HG03442 (cell line): ENCODE data around the gene RPL7L1.
"Not testable (repeated sequence)": the region's sequence is repeated elsewhere in the genome, so short reads cannot be mapped to it uniquely, and the experiment has no call there.

Source experiments
- ATAC-seq: cut with Tn5 transposase; IDR thresholded peaks from one replicate; pipeline ENCODE4 v1.9.1; 2021; ENCODE audit warnings: mild to moderate bottlenecking, moderate library complexity; ENCODE audit not compliant: unreplicated experiment

RPL7L1 gene

DNA sequence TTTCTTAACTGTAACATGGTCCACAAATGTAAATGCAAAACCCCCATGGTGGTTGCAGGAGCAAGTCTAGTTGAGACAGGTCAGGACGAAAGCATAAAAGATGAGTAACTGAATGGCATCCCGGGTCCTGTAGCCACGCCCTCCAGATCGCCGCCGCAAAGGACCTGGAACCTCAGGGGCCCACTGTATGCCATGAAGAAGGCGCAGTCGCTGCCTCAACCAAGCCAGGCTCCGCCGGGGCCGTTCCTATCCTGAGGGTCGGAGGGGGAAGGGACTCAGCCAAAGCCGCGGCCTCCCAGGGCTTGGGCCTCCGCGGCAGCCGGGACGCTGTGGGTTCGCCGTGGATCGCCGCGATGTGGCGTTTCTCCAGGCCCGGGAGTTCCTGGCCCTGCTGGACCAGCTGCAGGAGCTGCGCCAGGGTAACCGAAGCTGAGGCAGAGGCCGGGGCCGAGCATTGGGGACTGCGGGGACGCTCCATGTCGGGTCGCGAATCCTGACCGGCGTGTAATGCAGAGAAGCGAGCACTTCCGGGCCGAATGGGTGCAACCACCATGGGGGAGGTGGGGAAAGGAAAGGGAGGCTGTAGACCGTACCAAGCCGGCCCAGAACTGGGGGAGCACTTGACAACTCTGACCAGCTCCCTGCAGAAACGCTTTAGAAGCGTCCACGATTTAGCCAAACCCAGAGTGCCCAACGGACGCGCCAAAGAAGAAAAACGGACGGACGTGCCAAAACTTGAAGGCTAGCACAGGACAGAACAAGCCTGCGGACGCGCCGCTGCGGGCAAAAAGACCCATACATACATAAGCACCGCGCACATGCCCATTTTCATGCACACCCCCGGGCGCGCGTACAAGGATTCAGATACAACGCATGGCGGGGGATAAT lies 11.1 kb downstream of the RPL7L1 start:
- ATAC-seq = peak; percentile 85

DNA sequence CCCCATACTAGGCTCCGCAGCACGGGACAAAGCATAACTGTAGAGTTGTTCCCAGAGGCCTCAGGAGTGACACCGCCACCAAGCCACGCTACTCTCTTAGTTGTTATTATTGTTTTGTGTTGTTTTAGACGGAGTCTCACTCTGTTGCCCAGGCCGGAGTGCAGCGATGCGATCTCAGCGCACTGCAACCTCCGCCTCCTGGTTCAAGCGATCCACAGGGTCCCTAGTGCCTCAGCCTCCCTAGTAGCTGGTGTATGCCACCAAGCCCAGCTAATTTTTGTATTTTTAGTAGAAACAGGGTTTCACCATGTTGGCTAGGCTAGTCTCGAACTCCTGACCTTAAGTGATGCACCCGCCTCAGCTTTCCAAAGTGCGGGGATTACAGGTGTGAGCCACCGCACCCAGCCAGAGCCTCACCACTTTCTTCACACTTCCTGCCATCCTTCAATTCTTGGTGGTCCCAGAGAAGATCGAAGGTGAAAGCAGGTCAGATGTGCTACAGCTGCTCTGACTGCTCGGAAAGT lies 11.8 kb downstream of the RPL7L1 start:
- no peak for ATAC-seq

DNA sequence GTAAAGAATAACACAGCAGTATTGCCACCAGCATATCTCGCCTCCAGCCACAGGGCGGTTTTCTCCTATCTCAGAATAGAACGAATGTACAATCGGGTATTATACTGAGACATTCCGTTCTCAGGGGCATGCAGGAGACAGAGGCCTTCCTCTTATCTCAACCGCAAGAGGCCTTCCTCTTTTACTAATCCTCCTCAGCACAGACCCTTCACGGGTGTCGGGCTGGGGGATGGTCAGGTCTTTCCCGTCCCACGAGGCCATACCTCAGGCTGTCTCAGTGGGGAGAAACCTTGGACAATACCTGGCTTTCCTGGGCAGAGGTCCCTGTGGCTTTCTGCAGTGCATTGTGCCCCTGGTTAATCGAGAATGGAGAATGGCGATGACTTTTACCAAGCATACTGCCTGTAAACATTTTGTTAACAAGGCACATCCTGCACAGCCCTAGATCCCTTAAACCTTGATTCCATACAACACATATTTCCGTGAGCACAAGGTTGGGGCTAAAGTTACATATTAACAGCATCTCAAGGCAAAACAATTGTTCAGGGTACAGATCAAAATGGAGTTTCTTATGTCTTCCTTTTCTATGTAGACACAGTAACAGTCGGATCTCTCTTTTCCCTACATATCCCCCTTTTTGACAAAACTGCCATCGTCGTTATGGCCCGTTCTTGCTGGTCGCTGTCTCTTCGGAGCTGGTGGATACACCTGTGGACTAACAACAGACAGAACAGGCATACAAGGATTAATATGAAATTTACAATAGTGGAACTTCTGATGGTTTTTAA lies 14.8 kb downstream of the RPL7L1 start:
- ATAC-seq = not testable (repeated sequence)

DNA sequence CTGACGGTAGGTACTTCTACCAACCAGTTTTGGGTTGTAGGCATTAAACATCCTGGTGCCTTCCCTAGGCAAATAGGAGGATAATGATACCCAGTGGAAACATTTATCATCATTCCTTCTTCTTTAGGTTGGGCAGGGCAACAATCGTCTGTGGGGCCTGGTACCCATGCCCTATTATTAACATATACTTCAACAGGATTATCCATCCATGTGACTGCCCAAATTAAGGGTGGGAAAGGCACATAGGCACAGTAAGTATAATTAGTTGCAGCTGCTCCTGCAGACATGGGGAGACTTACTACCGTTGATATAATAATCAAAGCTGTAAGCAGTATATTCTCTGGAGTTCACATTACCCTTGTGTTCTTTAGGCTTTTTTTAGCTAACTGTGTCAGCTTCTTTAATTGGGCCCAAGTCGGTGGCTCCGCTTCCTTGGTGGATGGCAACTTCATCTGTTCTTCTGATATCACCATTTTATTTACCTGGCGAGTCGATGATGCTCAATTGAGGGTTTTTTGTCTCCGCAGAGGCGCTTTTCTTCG lies 16.8 kb downstream of the RPL7L1 start:
- no peak for ATAC-seq

DNA sequence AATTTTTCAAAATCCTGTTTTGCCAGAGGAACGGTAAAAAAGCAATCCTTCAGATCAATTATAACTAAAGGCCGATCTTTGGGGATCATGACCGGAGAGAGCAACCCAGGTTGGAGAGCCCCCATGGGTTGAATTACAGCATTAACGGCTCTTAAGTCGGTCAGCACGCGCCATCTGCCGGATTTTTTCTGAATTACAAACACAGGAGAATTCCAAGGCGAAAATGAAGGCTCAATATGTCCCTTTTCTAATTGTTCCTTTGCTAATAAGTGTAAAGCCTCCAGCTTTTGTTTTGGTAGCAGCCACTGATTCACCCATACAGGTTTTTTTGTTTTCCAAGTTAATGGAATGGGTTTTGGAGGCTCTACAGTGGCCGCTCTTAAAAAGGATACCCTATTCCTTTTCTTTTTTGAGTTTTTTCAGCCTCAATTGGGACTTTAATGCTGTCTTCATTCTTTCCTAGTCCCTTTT lies 19.5 kb downstream of the RPL7L1 start:
- ATAC-seq = no peak

DNA sequence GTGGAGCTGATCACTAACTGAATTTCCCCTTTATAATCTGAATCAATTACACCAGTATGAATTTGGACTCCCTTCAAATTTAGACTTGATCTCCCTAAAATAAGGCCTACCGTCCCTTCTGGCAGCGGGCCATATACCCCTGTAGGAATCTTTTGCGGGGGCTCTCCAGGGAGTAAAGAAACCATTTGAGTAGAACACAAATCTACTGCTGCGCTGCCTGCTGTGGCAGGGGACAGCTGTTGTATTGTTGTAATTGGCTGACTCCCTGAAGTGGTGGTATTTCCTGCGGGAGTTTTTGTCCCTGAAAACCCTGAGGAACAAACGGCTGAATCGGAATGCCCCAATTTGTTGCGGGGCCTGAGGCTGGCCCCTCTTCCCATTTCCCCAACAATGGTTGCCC lies 20.5 kb downstream of the RPL7L1 start:
- ATAC-seq = no peak

DNA sequence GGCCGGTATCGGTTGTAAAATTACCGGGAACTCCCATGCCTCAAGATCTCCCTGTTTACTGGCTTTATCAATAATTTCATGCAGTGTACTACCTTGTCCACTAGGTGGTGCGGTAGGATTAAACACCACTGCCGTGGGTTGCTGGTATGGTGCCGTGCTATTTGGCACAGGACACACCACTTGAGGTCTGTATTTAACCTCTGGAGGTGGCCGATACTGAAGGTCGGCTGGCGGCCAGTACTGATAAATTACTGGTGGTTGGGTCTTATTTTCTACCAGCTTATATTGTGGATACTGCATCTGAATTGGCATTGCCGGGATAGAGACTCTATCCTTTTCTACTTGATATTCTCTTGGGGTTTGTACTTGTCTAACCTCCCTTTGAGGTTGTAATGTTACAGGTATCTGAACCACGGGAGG lies 22.1 kb downstream of the RPL7L1 start:
- ATAC-seq = no peak

DNA sequence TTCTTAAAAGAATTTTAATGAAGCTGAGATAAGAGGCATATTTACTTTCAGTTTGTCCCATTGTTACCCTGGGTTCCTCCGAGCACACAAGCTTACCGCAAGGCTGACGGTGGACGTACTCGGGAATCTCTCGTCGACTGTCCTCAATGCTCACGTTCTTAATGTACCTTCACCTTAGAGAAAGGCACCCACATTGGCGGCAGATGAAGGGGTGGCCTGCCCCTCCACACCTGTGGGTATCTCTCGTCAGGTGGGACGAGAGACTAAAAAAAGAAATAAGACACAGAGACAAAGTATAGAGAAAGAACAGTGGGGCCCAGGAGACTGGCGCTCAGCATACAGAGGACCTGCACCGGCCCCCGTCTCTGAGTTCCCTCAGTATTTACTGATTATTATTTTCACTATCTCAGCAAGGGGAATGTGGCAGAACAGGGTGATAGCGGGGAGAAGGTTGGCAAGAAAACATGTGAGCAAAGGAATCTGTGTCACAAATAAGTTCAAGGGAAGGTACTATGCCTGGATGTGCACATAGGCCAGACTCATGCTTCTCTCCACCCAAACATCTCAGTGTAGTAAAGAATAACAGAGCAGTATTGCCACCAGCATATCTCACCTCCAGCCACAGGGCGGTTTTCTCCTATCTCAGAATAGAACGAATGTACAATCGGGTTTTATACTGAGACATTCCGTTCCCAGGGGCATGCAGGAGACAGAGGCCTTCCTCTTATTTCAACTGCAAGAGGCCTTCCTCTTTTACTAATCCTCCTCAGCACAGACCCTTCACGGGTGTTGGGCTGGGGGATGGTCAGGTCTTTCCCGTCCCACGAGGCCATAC lies 23.2 kb downstream of the RPL7L1 start:
- ATAC-seq = not testable (repeated sequence)

DNA sequence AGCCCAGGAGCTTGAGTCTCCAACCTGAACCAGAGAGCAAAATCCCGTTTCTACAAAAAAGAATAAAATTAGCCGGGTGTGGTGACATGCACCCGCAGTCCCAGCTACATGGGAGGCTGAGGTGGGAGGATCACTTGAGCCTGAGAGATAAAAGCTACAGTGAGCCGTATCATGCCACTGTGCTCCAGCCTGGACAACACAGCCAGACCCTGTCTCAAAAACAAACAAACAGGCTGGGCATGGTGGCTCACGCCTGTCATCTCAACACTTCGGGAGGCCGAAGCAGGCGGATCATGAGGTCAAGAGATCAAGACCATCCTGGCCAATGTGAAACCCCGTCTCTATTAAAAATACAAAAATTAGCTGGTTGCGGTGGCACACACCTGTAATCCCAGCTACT lies 25.1 kb downstream of the RPL7L1 start:
- no peak for ATAC-seq

DNA sequence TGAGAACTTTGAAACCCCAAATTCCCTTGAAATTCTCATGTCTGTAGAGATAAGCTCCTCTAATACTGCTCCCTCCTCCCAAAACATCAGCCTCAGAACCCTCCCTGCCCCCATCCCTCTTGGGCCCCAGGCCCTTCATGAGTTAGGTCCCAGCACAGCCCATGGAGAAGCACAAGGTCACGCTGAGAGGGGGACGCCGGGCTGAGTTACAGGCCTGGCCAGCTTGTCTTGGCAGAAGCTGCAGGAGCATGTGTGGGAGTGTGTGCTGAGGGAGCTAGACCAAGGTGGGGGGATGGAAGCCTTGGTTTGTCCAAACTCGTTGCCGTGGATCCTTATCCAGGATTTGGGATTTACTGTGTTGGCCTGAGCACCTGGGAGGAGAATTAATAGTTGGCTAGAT lies 27.9 kb downstream of the RPL7L1 start:
- no peak for ATAC-seq

DNA sequence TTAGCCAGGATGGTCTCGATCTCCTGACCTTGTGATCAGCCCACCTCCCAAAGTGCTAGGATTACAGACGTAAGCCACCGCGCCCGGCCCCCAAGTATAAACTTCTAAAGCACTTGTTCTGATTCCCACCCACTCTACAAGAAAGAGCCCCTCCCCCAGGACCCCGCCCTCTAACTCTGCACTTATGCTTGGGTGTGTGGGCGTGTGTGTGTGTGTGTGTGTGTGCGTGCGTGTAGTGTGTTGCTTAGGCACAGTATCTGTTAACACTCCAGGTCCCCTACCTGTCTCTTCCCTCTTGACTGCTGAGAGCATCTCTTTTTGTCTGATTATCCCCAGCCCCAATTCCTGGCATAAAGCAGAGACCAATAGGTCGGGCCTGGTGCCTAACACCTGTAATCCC lies 30.4 kb downstream of the RPL7L1 start:
- no peak for ATAC-seq

DNA sequence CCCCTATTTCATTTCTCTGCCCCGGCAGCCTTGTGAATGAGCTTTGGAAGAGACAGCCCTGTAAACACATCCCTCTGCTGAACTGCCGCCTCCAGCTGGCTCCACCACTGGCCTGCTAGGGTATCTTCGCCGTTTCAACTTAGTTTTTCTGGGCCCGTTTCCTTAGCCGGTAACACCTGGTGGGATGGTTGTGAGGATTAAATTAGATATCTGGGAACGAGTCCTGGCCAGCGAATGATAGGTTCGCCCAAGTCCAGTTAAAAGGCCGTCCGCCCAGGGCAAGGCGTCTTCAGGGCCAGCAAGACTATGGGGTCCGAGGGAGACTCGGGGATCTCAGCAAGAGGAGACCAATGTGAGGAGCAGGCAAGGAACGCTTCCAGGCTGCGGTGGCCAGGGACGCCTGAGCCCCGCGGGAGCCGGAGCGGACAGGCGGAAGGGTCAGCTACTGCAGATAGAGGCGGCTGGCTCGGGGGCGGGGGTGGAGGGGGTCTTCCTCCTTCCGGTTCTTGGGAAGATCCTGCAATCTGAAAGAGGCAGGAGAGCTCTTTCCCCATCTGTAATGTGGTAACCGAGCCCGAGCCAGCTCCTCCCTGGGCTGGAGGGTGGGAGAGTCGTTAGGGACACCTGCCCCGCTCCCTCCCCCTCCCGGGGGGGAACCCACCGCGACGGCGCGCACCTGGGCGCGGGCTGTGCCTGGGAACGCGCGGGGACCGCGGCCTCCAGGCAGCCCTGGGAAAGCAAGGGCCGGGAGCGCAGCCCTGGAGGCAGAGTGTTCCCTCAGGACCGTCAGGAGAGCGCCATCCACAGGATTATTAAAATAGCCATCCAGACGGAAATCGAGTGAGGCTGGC lies 32.0 kb downstream of the RPL7L1 start:
- no peak for ATAC-seq

DNA sequence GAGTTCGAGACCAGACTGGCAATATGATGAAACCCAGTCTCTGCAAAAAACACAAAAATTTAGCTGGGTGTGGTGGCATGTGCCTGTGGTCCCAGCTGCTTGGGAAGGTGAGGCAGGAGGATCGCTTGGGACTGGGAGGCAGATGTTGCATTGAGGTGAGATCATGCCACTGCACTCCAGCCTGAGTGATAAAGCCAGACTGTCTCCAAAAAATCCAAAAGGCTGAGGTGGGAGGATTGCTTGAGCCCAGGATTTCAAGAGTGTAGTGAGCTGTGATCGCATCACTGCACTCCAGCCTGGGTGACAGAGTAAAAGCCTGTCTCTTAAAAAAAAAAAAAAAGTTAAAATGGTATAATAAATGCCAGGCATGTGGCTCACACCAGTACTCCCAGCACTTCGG lies 35.1 kb downstream of the RPL7L1 start:
- no peak for ATAC-seq

DNA sequence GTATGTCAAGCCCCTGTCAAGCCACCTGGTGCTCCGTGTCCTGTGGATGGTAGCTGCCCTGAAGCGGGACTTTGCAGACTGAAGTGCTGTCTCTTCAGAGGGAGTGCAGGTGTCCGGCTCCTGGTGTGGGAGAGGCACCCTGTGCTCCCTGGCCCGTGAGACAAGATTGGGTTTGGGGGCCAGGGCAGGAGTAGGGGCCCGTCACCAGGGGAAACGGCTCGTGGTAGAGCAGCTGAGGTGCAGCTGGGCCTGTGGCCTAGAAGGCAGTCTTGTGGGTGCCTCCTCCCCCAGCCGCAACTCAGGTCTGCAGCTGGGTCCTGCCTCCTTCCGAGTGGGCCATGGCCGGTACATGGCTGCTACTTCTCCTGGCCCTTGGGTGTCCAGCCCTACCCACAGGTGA lies 36.3 kb downstream of the RPL7L1 start, which contains the start of gene PTCRA:
PTCRA (plus strand) TSS at position 322 of the 400 bp plus-strand sequence; CDS start at position 339, 17 bp downstream.
- no peak for ATAC-seq

DNA sequence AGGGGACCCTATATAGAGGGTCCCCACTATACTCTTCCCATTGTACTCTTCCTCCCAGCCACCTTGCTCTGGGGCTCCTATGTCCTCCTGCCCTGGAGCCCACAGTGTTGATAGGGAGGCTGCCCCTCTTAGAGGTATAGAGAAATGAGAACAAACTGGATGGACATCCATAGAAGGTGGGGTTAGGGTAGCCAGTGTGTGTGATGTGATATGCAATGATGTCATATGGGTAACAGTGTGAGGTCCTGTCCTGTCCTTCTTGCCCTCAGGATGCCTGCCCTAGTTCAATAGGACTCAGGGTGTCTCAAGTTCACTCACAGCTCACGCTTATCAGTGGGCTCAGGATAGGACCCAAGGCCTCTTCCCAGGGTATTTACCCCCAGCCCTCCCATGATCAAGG lies 36.9 kb downstream of the RPL7L1 start:
- no peak for ATAC-seq

DNA sequence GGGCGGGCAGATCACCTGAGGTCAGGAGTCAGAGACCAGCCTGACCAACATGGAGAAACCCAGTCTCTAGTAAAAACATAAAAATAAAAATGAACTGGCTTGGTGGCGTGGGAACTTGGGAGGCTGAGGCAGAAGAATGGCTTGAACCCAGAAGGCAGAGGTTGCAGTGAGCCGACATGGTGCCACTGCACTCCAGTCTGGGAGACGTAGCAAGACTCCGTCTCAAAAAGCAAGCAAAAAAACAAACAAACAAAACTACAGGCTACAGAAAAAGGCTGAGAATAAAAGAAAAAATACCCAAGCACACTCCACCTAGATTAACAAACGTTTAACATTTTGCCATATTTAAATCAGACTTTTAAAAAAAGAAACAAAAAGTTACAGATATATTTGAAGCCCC lies 42.4 kb downstream of the RPL7L1 start:
- ATAC-seq = no peak

DNA sequence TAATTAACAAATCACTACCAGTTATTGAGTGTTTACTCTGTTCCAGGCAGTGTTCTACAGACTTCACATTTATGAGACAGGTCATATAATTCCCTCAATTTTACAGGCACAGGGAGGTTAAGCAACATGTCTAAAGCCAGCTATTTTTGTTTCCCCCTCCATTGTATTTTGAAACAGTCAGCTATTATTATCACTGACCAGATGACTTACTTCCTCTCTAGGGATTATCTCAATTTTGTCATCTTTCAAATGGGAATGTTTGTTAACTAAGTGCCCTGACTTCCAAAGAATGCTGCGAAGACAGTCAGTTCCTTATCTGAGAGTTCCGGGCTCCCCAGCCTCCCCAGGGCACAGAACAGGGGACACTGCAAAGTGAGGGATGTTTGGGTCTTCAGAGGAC lies 44.2 kb downstream of the RPL7L1 start:
- no peak for ATAC-seq

DNA sequence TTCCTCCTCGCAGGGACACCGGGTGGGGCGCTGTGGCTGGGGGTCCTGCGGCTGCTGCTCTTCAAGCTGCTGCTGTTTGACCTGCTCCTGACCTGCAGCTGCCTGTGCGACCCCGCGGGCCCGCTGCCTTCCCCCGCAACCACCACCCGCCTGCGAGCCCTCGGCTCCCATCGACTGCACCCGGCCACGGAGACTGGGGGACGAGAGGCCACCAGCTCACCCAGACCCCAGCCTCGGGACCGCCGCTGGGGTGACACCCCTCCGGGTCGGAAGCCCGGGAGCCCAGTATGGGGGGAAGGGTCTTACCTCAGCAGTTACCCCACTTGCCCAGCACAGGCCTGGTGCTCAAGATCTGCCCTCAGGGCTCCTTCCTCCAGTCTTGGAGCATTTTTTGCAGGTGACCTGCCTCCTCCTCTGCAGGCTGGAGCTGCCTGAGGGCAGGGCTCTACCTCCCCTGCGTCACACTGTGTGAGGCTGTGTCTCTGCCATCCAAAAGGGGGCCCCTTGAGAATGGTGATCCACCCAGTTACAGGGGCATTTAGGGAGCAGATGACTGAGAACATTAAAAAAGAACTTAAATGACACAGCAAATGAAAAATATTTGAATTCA lies 45.9 kb downstream of the RPL7L1 start:
- no peak for ATAC-seq
